NCI-H82 (cell line): ENCODE measurements around the gene CCNQ.
A peak's percentile ranks its signal among the peaks of the same experiment; 100 is the strongest.
"Not testable (repeated sequence)": the region's sequence is repeated elsewhere in the genome, so short reads cannot be mapped to it uniquely, and the experiment has no call there.

Experiments
- DNase-seq: peaks from one replicate; lab custom pipeline; 2025; lab: John Stamatoyannopoulos, UW

Gene CCNQ

GRCh38 chrX:153623310-153624029 lies 24.5 kb upstream of the CCNQ start:
- no peak for DNase-seq

- DNase-seq = no peak
These were observed 23.8 kb upstream of the CCNQ start for GRCh38 chrX:153622661-153623309.

- no peak for DNase-seq
These were observed 23.1 kb upstream of the CCNQ start for GRCh38 chrX:153621949-153622598.

GRCh38 chrX:153620576-153620975 lies 21.6 kb upstream of the CCNQ start:
- no peak for DNase-seq

- no peak for DNase-seq
These were observed 15.9 kb upstream of the CCNQ start for GRCh38 chrX:153614818-153615217.

- no peak for DNase-seq
These were observed 13.5 kb upstream of the CCNQ start for GRCh38 chrX:153612413-153612812.

GRCh38 chrX:153611298-153612095 lies 12.6 kb upstream of the CCNQ start:
- no peak for DNase-seq

- DNase-seq = no peak
These were observed 11.9 kb upstream of the CCNQ start for GRCh38 chrX:153610836-153611213.

GRCh38 chrX:153609917-153610835 lies 11.2 kb upstream of the CCNQ start:
- peak; percentile 67 for DNase-seq

- no peak for DNase-seq
These were observed 9.9 kb upstream of the CCNQ start for GRCh38 chrX:153608806-153609205.

- no peak for DNase-seq
These were observed 9.4 kb upstream of the CCNQ start for GRCh38 chrX:153608376-153608775.

GRCh38 chrX:153606503-153606902 lies 7.6 kb upstream of the CCNQ start:
- no peak for DNase-seq

GRCh38 chrX:153604666-153605380 lies 5.9 kb upstream of the CCNQ start:
- DNase-seq = not testable (repeated sequence)

- DNase-seq = no peak
These were observed 4.3 kb upstream of the CCNQ start for GRCh38 chrX:153603131-153603656.

GRCh38 chrX:153602601-153603000 lies 3.7 kb upstream of the CCNQ start:
- no peak for DNase-seq

- no peak for DNase-seq
These were observed 2.7 kb upstream of the CCNQ start for GRCh38 chrX:153601511-153602110.

GRCh38 chrX:153600921-153601320 lies 2.0 kb upstream of the CCNQ start:
- DNase-seq = no peak

- DNase-seq = peak; percentile 45
These were observed 1.1 kb upstream of the CCNQ start for GRCh38 chrX:153600032-153600373.

- peak; percentile 95 for DNase-seq
These were observed 473 bp upstream of the CCNQ start for GRCh38 chrX:153599192-153600031.
